NCI-H345 (cell line): ENCODE results near the gene MTCL3.

ENCODE experiments used
- DNase-seq: peaks from one replicate; lab custom pipeline; 2025; lab: John Stamatoyannopoulos, UW

Gene MTCL3

DNA sequence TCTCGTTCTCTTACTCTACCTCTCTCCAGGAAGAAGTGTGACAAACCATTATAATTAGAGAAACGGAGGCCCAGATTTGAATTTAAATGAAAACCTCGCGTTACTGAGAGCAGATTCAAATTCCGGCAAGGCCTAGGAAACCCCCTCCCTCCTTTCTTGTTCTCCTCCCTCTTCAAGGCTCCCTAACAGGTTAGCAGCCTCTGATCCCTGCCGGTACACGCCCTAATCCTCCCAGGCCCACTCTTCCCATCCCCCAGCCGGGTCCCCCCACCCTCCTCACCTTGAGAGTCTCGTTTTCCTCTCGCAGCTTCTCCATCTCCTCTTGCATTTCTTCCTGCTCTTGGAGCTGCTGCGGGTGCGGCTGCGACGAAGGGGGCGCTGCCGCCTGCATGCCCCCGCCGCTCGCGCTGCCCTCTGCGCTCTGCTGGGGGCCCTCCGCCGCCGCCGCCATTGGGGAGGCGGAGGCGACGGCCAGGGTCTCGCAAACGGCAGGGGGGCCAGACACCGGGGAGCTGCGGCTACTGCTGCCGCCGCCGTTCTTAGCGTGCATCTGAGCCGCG, 3.8 kb downstream of the MTCL3 start:
- DNase-seq: peak; percentile 76

DNA sequence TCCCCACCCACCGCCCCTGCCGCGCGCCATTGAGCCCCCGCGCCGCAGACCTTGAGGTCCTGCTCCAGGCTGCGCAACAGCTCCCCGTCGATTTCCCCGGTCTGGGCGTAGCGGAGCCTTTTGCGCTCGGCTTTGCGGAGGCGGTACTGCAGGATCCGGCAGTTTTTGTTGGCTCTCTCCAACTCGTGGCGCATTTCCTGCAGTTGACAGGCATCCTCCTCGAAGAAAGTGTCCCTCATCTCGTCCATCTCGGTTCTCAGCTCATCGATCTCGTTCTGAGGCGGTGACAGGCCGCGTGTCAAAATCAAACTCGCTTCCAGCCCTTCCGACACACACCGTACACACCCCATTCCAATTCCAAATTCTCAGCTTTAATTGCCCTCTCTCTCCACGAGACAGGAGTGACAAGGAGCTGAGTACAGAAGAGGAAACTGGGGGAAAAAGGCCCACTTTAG, 4.3 kb downstream of the MTCL3 start:
- DNase-seq: no peak

DNA sequence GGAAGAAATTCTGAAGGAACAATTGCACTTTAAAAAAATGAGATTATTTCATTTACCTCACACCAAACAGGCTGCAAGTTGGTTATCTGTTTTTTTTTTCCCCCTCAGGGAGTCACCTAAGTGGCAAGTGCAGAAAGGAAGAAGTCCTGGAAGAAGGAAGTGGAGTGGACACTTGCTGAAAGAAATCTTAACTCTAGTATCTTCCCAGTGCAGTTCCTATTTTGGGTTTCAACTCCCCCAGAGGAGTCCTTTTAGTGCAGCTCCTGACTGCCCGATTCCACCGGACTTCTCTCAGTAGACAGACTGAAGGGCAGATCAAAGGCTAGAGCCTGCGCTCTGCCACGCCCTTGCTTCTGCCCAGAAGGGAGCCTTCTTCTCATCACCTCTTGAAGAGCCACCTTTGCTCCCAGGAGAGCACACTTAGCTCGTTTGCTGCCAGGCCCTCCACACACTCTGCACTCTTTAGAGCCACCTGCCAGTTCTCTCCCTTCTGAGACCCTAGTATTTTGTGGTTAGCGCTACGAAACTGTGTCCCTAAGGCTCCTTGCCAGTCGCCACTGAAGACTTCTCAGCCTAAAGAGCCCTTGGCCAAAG, 4.9 kb downstream of the MTCL3 start:
- no peak for DNase-seq

DNA sequence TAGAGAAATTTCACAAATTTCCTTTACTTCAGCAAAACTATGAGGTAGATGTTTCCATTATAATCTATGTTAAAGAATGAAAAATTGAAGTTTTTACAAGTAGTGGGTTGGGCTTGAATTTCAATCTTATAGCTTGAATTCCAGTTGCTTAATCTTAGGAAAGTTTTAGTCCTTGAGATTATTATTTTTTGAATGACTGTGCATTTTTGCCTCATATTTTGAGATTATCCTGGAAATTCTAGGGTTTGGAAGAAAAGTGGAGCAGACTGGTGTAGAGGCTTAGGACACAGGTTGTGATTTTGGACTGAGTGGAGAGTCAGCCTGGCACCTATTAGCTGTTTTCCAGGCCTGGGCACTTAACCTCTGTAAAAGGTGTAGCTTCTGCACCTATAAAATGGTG, 5.7 kb downstream of the MTCL3 start:
- no peak for DNase-seq

DNA sequence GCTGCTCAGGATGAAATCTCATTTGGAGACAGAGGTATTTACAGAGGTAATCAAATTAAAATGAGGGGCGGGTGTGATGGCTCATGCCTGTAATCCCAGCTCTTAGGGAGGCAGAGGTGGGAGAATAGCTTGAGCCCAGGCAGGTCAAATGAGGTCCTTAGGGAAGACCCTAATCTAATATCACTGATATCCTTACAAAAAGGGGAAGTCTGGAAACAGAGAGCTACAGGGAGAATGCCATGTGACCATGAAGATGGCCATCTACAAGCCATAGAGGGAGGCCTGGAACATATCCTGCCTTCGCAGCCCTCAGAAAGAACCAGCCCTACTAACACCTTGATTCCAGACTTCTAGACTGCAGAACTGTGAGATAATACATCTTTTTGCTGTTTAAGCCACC, 8.3 kb downstream of the MTCL3 start:
- no peak for DNase-seq

DNA sequence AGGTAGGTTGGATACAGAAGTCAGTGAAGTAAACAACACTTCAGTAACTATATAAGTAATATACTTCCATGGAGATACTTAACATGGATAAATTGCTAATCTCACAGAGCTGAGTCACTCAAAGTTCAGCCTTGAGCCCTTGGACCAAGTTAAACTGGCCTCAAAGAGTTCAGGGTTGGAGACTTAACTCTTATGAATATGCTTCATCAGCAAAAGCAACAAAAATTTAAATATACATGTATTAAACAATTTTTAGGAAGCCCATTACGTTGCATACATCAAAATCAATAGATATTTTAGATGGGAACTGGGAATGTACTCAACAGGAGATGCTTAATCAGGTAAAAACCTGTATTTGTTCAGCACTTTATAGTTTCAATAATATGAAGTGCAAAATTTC, 12.2 kb downstream of the MTCL3 start:
- DNase-seq: no peak

DNA sequence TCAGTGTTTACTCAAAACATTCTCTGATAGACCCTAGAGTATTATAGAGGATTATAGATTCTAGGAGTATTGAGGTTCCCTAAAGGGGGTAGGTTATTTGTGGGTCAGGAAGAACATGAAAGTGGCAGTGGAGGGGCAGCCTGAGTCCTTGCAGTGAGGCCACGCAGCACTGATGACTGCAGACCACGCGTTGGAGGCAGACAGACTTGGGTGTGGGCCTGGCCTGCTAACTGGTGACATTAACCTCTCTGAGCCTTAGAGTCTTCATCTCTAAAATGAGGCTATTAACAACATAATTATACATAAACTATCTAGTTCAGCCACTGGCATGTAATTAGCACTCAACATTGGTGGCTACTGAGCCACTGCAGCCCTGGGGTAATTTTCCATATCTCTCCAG, 16.1 kb downstream of the MTCL3 start:
- DNase-seq: no peak

DNA sequence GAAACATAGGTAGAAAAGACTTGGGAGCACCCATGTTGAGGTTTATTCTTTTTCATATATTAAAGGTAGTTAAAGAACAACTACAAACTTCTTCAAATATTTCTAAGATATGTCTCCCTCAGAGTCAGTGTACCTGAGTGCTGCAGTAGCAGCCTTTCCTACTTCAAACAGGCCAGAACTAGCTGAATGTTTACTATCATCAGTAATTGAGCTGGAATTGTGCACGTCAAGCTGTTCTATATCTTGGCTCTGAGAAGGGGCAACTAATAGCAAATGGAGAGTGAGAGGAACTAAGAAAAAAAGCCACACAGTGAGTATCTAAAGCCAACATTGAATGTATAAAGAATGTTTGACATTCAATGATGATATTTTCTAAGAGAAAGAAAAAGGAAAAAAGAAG, 21.7 kb downstream of the MTCL3 start:
- DNase-seq: no peak

DNA sequence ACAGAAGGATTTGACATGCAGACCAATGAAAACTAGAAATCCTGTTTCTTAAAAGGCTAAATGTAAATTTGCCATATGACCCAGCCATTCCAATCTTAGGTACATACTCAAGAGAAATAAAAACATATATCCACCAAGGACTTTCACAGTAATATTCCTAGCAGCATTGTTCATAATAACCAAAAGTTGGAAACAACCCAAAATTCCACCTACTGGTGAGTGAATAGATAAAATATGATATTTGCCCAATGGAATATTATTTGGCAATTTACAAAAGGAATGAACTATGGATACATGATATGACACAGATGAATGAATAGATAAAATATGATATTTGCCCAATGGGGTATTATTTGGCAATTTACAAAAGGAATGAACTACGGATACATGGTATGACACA, 22.7 kb downstream of the MTCL3 start:
- DNase-seq: no peak

DNA sequence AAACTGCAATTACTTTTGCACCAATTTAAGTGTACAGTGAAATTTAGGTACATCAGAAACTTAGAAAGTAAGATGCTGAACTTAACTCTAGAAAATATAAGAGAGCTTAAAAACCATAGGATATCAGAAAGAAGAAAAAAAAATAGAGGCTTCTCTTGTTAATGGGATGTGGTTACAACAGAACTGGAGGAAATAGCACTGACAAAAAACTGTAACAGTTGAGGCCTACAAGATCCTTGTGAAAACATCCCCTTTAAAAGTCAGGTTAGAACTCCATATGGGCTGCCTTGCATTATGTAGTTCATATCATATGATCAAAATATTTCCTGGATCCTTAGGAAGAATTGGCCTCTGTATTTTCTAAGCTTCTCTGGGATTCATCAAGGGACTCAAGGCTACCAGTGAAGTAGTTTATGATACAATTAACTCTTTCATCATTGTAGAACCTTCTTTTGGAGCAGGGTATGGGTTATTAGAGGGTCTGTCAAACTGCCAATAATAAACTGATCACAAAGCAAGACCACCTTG, 24.8 kb downstream of the MTCL3 start:
- DNase-seq: no peak

DNA sequence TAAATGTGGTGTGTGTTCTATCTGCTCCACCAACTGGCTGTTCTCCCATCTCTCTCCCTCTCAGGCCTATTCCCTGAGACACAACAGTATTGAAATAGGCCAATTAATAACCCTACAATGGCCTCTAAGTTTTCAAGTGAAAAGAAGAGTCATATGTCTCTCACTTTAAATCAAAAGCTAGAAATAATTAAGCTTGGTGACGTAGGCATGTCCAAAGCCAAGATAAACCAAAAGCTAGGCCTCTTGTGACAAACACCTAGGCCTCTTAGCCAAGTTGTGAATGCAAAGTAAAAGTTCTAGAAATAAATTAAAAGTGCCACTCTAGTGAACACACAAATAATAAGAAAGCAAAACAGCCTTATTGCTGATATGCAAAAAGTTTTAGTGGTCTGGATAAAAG, 29.9 kb downstream of the MTCL3 start:
- no peak for DNase-seq

DNA sequence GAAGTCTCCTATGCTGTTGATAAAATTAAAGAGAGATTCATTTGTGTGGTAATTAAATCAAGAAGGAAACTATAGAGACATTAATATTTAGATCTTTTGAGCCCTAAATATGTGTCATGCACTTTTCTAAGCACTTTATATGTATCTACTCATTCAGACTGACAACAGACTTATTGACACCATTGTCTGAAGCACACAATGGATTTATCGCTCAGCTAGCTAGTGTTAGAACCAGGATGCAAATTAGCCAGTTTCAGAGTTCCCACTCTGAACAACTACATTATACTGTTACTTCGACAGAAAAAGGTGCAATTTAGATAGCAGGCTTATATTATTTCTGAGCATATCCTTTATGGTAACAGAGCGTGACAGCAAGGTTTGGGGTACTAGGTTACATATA, 32.2 kb downstream of the MTCL3 start:
- no peak for DNase-seq

DNA sequence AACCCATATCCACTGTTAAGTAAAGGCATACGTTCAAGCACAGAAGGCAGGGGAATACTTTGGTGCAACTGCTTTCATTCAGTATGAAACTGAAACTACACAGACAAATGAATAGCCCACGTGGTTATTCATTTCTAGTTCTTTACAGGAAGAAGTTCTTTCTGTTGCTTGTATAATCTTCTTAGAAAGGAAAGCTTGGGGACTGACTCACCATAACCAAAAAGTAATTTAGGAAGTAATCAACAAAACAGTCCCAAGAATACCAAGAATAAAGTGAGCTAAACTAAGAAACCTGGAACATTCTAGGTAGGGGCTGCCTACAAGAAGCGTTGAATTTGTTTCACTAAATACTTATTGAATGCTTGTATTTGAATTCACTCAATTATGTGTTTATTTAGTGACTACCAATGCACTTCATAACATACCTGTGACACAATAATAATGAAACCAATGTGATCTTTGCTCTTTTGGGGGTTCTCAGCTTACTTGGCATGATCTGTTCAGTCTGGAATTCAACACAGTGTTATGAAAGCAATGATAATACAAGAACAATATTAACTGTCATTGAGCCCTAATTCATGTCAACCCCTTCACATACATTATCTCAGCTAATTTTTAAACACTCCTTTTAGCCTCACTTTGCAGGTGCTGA, 34.8 kb downstream of the MTCL3 start:
- DNase-seq: no peak

DNA sequence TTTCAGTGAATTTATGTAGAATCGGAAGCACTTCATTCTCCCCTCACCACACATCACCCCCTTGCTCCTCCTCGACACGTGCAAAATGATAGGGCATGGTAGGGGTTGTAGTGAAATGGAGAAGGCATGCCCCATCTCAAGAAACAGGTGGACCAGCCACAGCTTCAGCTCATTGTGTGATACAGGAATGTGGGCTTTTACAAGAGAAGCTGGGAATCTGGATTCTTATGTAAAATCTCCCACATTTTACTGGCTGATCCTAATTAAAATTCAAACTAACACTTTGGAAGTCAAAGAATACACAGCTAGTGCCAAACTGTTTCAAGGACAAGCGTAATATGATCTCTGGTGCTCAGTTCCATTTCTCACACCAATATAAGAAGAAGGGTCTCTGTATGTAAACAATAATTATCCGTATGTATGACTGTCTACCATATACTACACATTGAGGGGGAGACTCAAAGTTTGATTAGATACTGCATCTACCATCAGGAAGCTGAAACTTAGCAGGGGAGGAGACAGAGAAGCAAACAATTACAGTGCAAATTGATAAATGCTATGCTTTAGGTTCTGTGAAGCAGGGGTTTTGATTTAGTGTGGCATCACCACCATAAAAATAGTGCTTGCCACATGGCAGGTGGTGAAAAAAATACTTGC, 35.6 kb downstream of the MTCL3 start:
- DNase-seq: no peak

DNA sequence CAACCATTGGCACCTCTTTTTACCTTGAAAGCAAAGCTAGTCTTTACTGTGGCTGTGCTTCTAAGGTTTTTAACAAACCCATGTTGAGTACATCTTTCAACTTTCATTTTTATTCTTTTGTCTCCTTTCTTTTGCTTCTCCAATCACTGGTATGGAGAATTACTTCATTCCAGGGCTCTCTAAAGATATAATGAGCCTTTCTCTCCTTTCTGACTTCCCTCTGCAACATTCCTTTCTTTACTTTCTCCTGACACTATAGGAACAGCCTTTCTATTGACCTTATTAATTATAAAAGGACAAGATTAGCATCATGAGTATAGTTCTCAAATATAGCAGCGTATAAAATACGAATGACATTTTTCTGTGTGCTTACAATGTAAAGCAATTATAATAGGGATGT, 36.8 kb downstream of the MTCL3 start:
- no peak for DNase-seq

DNA sequence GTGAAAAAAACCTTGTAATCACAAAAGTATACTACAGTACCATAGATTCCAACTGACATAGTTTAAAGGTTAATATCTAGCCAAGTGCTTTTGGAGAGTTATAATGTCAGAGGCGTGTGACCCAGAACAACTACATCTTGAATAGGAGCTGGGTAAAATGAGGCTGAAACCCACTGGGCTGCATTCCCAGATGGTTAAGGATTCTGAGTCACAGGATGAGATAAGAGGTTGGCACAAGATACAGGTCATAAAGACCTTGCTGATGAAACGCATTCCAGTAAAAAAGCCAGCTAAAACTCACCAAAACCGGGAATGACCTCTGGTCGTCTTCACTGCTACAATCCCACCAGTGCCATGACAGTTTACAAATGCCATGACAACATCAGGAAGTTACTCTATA, 37.5 kb downstream of the MTCL3 start:
- no peak for DNase-seq

DNA sequence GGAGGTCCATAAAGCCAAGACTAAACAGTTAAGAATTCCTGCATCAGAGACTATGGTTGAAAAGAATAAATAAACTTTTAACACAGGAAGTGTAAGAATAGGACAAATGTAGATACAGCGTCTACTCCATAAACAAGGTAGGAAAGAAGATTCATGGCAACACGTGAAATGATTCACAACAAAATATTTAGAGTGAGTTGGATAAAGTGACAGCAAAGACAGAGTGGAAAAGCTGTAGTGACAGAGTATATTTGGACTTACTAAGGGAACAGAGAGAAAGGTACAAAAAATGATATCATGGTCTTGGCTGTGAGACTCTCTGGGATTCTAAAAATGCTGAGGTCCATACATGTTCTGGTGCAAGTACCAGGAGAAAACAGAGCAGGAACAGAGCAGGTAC, 38.0 kb downstream of the MTCL3 start:
- no peak for DNase-seq

DNA sequence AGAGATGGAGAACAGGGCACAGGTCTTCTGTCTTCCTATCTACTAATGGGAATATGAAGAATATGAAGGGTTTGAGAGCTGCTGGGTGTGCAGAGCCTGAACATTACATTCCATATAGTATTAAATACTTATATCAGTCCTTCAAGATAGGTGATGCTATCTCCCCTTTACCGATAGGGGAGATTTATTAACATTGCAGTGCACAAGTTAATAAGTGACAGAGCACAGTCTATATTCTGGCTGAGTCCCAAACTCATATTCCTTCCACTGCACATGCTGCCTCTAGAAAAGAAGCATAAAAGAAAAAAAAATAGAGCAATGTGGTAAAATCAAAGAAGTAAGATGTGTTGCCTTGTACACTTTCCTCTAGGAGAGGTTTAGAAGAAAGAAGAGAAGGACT, 41.5 kb downstream of the MTCL3 start:
- no peak for DNase-seq

DNA sequence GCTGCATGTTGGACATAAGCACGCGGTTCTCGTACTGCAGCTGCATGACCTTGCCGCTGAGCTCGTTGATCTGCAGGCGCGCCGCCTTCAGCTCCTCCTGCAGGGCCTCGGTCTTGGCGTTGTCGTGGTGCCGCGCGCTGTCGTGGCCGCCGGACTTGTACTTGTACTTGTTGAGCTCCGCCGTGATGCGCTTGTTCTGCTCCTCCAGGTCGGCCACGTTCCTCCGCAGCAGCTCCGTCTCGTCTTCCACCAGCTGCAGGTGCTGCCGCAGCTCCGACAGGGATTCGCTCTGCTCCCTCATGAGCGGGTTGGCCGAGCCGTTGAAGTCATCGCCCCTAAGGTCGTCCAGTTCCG, 43.3 kb downstream of the MTCL3 start:
- no peak for DNase-seq

DNA sequence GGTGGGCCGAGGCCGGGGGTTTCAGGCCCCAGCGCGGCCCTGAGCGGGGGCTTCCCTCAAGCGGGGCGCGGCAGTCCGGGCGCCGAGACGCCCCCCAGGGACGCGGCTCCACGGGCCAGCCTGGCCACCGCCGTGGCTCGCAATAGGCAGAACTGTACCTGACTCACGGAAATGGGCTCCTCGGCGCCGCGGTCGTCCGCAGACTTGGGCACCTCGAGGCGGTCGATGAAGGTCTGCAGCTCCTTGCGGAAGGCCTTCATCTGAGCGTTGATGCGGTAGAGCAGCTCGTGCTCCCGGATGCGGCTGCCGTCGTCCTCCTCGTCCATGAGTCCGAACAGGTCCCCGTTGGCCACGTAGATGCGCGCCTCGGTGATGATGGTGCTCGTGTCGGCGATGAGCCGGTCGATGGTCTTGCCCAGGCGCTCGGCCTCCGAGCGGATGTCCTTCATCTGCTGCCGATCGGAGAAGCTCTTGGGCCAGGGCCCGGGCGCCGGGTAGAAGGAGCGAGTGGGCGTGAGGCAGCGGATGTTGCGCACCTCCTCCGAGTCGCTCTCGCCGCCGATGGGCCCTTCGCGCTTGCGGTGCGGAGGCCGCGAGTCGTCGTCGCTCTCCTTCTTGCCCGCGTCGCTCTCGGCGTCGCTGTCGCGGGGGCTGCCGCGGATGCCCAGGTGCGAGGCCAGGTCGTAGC, 43.9 kb downstream of the MTCL3 start:
- DNase-seq: no peak

DNA sequence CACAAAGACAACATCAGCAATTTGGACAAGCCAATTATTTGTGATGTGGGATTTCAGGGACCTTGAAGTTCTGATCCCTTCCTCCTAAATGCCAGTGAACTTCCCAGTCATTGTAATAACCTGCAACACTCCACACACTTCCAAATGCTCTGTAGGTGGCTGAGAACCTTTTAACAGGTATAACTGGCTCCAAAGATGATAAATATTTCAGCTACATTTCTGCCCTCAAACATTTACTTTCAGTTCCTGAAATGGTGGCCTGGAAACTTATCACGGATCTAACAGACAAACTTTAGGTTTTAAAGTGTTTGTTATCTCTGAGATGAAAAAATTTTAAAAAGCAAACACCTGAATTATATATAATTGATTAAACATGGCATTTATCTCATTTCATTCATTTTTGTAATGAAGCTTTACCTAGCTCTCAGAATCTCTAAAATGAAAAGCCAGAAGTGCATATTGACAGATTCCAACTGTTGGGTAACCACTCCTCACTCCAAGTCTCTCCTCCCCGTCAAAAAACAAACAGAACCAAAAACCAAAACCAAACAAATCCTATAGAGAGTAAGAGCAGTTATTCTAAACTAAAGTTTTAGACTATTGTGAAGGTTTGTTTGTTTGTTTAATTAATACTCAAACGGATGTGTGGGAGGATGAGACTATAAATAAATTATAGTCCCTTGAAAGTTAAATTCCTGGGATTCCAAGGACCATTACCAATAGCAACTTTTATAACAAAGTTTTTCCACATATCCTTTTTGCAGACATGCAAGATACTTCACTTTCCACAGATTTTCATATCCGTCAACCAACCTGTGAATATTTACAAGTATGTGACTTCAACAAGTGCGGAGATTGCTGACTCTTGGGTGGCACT, 47.5 kb downstream of the MTCL3 start:
- no peak for DNase-seq

DNA sequence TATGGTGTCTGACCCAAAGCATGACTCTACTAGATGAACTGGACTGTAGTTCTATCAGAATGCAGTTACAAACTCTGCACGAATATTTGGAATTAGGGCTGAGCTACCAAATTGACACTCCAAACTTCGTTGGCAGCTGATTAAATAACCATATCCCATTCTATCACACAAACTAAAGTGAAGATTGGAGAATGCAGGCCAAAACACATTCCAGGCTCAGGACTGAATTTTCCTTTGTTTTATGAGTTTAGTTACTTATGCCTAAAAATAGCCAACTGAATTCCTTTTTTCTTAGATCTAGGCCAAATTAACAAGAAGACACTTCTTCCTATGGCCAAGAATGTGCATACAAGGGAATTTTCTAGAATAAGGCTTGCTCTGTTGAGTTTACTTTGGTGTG, 50.2 kb downstream of the MTCL3 start:
- no peak for DNase-seq
